Activated T-helper 1 cell treated with Interleukin-2 at 50 U/mL for 16 hours (primary cell): ENCODE results near the gene RASA4.
"Not testable (repeated sequence)": the region's sequence is repeated elsewhere in the genome, so short reads cannot be mapped to it uniquely, and the experiment has no call there.

Source experiments
- DNase-seq: peaks from one replicate; pipeline ENCODE4 v3.0.0-alpha.2; 2020; ENCODE audit warnings: low read depth

RASA4 gene

DNA sequence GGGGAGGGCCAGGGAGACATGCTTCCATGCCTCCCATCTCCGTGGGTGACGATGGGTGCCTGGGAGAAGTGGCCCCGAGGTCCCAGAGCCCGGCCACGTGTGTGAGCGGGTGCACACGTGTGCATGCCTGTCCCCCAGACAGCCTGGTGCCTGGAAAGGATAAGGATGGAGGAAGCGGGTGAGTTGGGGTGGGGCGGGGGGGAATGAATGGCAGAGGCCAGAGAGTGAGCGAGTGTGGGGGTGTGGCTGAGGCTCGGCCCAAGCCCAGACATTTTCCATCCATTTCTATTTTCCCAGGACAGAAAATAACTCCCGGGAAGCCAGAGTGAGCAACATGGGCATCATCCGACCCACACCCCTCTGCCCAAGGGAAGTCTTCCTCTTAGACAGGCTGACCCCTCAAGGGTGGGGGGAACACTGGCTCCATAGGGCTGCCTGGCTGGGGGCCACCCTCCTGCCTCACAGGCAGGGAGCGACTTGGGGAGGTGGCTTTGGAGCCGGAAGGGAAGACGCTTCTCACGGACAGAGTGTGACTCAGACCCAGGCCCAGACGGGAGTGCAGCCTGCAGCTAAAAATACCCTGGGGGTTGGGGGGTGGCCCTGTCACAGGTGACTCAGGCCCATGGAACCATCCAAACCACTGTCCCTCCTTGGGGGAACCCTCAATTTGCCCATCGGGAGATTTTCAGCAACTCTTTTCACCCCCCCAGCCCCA is 12.0 kb downstream of the RASA4 start:
- DNase-seq: not testable (repeated sequence)

DNA sequence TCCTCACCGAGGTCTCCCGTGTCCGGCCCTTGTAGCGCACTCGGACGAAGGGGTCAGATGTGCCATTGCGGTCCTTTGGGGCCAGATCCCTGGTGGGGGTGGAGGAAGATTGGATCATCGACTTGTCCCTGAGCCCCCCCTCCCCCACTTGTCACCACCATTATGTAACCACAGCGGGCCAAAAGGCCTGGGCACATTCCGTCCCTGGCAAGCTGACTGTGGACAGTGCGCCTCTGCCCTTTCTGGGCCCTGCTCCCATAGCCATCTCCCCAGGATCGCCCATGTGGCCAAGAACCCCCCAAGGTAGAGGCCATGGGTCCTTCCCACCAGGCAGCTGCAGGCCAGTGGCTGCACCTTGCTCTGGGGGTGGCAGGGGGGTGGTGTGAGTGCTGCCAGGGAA is 14.2 kb downstream of the RASA4 start:
- not testable (repeated sequence) for DNase-seq

DNA sequence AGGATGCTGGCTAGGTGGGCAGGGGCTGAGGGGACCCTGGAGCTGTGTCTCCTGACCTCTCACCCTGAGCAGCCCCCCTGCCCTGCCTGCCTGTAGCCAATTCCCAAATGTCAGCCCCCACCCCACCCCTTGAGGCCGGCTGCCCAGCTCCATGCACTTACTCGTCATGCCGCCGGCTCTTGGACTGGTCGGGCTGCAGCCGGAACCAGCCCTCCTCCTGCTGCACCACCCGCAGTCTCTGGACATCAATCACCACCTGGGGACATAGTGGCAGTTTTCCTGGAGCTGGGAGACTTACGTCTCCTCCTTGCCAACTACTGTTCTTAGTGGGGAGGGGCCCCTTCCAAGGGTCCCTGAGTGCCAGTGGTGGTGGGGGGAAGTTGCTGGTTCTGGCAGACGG is 16.9 kb downstream of the RASA4 start:
- not testable (repeated sequence) for DNase-seq

DNA sequence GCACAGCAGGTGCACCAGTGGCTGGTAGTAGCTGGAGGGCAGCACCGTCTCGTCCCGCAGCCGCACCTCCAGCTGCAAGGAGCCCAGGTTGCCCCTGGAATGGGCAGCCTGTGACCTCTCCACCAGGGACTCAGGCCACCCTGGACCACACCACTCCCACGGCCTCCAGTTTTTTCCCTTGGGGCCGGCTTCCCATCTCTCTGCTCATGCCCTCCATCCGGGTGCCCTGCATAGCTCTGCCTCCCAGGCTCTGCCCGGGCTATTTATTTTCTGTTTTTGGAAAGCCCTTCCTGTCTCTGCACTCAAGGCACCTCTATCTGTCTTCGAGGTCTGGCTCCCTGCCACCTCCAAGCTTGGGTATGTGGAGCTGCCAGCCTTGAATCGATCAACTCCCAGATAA is 20.5 kb downstream of the RASA4 start:
- DNase-seq: not testable (repeated sequence)

DNA sequence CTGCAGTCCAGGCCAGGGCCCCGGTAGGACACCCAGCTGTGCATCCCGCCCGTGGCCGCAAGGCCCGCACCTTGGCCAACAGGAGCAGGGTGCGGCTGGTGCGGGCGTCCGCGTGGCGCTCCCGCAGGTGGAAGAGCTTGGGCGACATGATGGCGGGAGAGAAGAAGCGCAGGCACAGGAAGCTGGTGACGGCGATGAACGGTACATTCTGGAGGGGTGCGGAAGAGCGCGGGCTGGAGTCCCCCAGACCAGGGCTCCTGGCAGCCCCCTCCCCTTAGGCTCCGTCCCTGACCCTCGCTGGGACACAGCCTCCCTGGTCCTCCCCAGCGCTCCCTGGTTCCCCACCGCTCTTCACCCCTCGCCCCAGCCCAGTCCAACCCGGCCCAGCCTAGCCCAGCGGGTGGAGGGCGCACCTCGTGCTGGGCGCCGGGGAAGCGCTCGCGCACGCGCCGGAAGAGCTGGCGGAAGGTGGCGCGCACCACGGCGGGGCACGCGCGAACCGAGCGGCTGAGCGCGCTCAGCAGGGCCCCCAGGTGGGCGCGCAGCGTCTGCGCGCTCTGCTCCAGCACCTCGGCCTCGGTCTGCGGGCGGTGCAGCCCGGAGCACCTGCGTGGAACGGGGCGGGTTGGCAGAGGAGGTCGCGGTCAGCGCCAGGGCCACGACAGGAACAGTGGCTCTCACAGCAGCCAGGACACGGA is 22.8 kb downstream of the RASA4 start:
- not testable (repeated sequence) for DNase-seq

DNA sequence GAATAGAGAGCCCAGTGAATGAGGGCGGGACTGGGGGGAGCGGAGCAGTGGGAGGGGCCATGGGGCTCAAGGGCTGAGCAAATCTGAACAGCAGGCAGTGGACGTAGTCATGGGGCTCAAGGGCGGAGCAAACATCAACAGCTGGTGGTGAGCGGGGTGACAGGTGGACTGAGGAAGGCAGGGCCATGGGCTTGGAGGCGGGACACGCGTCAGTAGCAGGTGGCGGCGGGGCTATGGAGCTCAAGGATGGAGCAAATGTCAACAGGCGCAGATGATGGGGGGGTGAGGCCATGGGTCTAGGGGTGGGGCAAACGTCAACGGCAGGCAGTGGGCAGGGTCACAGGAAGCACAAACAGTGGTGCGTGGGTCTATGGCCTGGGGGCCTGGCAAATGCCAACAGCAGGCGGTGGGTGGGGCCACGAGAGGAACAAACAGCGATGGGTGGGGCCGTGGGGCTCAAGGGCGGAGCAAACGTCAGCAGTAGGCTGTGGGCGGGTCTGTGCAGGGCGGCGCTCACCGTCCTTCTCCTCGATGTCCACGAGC is 24.0 kb downstream of the RASA4 start:
- not testable (repeated sequence) for DNase-seq

DNA sequence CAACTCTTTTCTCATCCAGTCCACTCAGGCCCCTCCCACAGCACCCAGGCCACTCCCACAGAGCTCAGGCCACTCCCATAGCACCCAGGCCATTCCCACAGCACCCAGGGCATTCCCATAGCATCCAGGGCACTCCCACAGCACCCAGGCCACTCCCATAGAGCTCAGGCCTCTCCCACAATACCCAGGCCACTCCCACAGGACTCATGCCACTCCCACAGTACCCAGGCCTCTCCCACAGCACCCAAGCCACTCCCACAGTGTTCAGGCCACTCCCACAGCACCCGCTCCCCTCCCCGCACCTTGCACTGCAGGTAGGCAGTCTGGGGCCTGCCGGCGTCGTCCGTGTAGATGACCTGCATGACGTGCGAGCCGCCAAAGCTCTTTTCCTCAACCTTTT is 26.7 kb downstream of the RASA4 start:
- not testable (repeated sequence) for DNase-seq

DNA sequence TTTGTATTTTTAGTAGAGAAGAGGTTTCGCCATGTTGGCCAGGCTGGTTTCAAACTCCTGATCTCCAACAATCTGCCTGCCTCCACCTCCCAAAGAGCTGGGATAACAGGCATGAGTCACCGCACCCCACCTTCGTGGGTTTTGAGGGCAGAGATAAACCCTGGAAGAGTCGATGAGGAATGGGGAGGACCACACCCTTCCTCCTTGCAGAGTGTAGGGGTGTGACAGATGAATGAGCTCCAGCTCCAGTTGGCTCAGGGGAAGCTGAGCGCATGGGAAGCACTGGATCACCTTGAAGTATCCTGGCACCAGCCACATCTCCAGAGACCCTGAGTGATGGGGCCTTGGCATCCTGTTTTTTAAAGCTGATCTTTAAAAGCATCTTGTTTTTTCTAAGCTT is 33.1 kb downstream of the RASA4 start:
- DNase-seq: not testable (repeated sequence)

DNA sequence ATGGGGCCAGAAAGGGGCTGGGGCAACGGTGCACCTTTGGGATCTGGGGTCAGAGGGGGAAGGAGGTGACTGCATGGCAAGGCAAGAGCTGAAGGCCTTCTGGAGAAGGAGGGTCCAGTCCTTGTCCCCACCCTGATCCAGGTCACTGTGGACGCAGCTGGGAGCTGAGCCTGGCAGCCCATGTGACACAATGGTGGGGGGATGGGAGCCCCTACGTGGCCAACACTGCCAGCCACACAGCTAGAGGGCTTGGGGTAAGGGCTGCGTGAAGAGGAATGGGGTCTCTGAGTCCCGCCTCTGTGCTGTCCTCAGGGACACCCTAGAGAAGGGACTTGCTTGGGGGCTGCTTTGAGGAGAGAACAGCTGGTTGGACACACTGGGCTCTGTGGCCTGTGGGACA is 34.8 kb downstream of the RASA4 start:
- DNase-seq: not testable (repeated sequence)

DNA sequence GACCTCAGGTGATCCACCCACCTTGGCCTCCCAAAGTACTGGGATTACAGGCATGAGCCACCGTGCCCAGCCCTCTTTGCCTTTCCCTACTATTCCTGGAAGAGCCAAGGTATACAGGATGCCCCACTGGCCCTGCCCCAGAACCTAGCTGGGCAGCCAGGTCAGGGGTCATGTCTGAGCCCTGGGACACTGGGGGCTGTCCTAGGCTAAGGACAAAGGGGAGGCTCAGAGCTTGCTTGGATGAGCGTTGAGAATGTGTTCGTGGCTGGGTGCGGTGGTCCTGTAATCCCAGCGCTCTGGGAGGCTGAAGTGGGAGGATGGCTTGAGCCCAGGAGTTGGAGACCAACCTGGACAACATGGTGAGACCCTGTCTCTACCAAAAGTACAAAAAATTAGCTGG is 38.1 kb downstream of the RASA4 start:
- DNase-seq: not testable (repeated sequence)

DNA sequence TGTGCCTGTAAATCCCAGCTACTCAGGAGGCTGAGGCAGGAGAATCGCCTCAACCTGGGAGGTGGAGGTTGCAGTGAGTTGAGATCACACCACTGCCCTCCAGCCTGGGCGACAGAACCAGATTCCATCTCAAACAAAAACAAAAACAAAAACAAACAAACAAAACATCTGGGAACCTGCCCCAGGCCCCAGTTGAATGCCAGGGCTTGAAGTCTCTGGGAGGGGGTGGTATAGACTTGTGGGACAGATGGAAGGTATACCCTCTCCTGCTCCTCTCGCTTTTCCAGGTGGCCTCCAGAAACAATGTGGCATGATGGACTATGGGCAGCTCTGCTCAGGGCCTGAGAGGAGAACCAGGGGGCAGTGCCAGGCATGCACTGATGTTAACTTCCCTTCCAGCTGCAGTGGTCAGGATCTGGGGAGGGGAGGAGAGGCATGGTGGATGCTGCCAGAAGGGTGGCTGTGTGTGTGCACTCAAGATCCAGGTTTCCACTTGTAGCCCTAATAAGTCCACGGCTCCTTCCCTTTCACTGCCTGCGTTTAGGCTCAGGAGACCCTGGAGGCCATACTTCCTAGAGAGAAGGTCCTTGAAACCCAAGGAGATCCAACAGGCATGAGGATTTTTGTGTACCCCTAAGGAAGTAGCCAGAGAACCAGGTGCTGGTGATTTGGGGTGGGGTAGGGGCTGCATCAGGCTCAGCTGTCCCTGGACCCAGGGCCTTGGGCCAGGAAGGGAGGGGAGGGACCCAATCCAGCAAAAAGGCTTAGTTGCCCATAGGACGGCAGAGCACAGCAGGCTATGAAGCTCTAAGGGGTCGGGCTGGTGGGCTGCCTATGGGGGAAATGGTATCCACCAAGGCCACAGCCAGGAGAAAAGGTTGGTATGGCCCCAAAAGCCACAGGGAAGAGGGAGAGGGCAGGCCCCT is 39.0 kb downstream of the RASA4 start:
- DNase-seq: not testable (repeated sequence)

DNA sequence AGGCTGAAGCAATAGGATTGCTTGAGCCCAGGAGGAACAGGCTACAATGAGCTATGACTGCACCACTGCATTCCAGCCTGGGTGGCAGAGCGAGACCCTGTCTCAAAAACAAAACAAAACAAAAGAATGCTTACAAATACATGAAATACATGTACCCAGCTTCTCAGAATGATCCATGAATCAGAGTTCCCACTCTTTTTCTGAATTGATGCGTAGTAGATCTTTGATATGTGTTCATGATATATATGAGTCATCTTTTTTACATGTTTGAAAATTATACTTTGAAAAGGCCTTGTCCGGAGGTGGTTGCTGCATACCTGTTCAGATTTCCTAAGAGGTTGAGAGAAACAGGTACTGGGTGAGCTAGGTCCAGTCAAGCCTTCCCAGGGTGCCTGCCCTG is 40.2 kb downstream of the RASA4 start:
- not testable (repeated sequence) for DNase-seq

DNA sequence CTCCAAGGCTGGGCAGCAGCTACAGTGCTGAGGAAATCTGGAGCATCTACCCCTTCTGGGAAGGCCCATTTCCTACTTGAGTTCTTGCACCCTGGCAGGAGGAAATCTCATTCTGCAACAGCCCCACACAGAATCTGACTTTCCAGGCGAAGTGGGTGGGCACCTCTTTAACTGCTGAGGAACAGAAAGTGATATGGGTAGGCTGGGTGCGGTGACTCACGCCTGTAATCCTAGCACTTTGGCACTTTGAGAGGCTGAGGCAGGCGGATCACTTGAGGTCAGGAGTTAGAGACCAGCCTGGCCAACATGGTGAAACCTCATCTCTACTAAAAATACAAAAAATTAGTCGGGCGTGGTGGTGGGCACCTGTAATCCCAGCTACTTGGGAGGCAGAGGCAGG is 41.9 kb downstream of the RASA4 start:
- not testable (repeated sequence) for DNase-seq

DNA sequence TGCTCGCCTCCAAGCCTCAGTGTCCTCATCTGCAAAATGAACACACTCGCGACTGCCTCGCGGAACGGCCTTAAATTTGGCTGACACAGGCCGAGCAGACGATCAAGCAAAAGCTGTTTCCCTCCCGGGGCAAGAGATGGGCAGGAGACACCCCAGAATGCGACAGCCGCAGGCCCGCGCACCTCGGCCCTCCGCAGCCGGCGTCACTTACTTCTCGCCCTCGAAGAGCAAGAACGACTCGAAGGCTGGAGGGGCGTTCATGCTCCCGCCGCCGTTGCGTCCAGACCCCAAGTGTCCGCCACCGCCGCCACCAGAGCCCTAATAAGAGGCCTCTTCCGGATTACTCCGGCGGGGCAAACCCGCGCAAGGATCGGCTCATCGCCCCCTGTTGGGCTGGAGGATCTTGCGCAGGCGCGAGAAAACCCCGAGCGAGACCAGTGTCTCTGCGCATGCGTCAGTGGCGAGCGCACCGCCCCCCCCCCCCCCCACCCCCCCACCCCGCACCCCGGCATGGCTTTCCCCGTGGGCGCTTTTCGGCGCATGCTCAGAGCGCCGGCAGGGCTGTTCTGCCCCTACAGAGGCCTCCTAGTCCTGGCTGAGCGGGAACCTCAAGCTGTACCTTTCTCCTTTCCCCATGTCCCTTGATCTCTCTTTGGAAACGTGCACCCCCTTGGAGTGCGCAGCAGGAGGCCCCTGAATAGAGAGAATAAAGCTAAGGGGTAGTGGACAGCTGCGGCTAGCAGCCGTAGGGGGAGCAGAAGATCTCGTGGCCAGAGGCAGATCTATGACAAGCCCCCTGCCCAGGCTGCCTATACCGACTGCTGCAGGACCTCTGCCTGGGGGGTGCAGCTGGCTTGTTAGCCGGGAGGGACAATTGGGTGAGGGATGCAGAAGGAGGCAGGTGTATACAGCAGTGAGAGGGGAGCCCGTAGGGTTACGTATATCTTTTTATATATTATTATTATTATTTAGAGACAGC is 44.0 kb downstream of the RASA4 start, which contains the start of gene POLR2J3:
Gene POLR2J3 (minus strand): TSS at position 323 of the 979 bp plus-strand sequence. CDS start 62 bp downstream, at position 261.
- DNase-seq: peak; percentile 95

DNA sequence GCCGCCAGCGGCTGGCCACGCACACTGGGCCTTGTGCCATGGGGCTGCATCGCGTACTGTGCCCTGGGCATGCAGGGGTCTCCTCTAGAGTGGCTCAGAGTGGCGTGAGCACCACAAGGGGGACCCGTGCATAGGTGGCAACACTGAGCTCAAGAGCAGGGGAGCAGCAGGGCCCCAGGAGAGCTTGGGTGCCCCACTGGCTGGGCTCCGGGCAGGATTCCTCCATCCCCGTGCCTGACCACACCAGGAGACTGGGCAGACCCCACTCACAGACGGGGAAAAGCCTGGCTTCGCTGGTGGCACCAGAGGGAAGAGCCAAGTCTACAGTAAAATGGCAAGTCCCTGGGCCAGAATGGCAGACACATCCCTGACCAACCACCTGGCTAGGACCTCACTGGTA is 47.9 kb downstream of the RASA4 start:
- not testable (repeated sequence) for DNase-seq

DNA sequence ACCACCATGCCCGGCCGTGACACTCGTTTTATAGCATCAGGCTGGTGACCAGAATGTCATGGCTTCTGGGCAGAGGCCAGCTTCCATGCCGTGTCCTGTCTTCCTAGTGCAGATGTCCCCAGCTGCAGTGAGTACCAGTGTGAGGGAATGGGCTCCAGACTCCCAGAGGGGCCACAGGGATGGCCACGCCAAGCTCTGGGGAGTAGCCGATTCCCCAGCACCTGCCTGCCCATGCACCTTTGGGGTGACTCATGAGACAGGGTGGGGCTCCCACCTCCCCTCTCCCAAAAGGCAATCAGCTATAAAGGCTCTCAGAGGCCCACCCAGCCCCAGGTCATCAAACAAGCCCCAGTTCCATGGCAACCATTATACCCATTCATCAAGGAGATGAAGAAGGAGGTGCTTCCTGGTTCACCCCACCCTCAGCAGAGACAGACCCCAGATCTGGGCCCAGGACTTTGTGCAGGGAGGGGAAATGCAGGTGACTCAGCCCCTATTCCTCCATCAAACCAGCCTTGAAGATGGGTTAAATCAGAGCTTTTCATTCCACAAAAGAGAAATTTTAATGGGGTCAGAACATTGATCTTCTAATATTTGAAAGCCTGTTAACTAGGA is 65.6 kb downstream of the RASA4 start, which contains the start of gene SPDYE2:
Gene SPDYE2 (plus strand): TSS at position 419 of the 615 bp plus-strand sequence. CDS start 2,030 bp downstream, outside the sequence.
- DNase-seq: not testable (repeated sequence)

DNA sequence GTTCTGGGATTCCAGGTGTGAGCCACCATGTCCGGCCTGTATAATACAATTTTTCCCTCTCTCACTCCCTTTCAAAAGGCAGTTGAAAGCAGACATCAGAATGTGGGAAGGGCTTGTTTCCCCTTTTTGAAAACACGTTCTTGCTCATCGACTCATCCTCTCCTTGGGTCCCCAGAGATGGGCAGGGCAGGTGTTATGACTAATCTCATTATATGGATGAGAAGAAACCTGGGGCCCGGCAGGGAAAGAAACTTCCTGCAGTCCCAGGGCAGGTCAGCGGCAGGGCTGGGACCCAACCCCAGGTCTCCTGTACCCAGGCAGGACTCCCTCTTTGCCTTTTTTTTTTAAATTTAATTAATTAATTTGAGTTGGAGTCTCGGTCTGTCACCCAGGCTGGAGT is 70.2 kb downstream of the RASA4 start:
- DNase-seq: not testable (repeated sequence)

DNA sequence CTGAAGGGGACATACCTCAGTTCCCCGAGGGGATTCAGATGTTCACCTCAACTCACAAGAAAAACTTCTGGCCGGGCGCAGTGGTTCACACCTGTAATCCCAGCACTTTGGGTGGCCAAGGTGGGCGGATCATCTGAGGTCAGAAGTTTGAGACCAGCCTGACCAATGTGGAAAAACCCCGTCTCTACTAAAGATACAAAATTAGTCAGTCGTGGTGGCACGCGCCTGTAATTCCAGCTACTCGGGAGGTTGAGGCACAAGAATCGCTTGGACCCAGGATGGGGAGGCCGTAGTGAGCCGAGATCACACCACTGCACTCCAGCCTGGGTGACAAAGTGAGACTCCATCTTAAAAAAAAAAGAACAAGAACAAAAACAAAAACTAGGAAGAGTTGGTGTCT is 71.3 kb downstream of the RASA4 start:
- not testable (repeated sequence) for DNase-seq

DNA sequence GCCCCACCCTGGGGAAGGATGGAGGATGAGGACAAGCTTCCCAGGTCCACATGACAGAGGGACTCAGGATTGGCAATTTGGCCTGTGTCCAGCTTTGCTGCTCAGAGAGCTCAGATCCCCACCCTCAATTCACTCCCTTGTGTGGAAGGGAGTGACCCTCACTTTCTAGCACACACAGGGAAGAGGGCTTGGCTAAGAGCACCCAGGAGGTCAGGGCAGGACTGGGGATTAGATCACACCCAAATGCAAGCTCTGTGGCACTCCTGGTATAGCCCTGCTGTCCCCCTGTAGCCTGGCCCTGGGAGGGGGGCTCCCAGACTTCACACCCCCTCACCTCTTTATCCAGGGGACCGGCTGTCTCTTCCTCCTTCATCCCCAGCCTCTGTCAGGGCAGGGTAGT is 72.2 kb downstream of the RASA4 start:
- DNase-seq: not testable (repeated sequence)

DNA sequence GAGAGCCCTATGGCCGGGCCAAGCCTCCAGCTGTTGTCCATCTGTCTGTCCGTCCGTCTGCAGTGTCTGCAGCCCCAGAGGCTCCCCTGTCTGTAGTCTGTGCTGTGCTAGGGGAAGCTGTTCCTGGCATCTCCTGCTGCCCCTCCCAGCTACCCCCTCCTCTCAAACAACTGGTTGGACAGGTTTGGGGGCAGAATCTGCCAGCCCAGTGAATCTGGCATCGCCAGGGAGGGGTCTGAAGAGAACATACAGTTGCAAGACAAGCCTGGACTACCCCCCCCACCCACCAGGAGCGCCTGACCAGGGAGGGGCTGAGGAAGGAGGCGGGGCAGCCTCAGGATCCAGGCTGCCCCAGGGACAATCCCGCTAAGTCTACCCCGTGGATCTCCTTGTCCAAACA is 73.0 kb downstream of the RASA4 start, which contains the start of gene UPK3BL2:
Gene UPK3BL2 (minus strand): TSS at position 101 of the 400 bp plus-strand sequence. CDS start 60 bp downstream, at position 41.
- not testable (repeated sequence) for DNase-seq
